DOHH2 (cell line): ENCODE measurements around the gene ASL.

Experiments used
- H3F3A ChIP-seq: fragments of 200-600 bp; sonication (generic), shearing (Covaris generic); 2 replicates; pipeline ENCODE4 v1.6.0; 2016; ENCODE audit warnings: antibody characterized with exemption, mild to moderate bottlenecking; ENCODE audit not compliant: control insufficient read depth, insufficient read depth
- H3K27ac ChIP-seq: fragments of 200-600 bp; sonication (generic); 2 replicates; pipeline ENCODE4 v1.5.1; 2014; ENCODE audit warnings: low read depth, mild to moderate bottlenecking, low read length, moderate library complexity
- H3K27me3 ChIP-seq: fragments of 200-600 bp; sonication (generic); 2 replicates; pipeline ENCODE4 v1.6.1; 2014; ENCODE audit warnings: mild to moderate bottlenecking, low read length, mixed read lengths; ENCODE audit not compliant: control insufficient read depth
- H3K36me3 ChIP-seq: fragments of 200-600 bp; sonication (generic); 2 replicates; pipeline ENCODE4 v1.6.1; 2014; ENCODE audit warnings: mild to moderate bottlenecking, low read length, moderate library complexity, mixed read lengths; ENCODE audit not compliant: control insufficient read depth
- H3K4me1 ChIP-seq: fragments of 200-600 bp; sonication (generic); 2 replicates; pipeline ENCODE4 v1.6.1; 2014; ENCODE audit warnings: mild to moderate bottlenecking, low read length, mixed read lengths; ENCODE audit not compliant: control insufficient read depth
- H3K4me2 ChIP-seq: fragments of 200-600 bp; sonication (generic); 2 replicates; pipeline ENCODE4 v1.6.0; 2014; ENCODE audit warnings: mild to moderate bottlenecking, low read length, moderate library complexity
- H3K4me3 ChIP-seq: fragments of 200-600 bp; sonication (generic); 2 replicates; pipeline ENCODE4 v1.5.1; 2014; ENCODE audit warnings: mild to moderate bottlenecking, low read length, mixed read lengths
- H3K79me2 ChIP-seq: fragments of 200-600 bp; sonication (generic); 2 replicates; pipeline ENCODE4 v1.6.1; 2014; ENCODE audit warnings: mild to moderate bottlenecking, low read length, mixed read lengths; ENCODE audit not compliant: control insufficient read depth
- H3K9me2 ChIP-seq: fragments of 200-600 bp; sonication (generic); replicated peaks from 2 replicates; pipeline ENCODE4 v1.6.1; 2014; ENCODE audit warnings: mild to moderate bottlenecking, low read length, mixed read lengths; ENCODE audit not compliant: control insufficient read depth
- H3K9me3 ChIP-seq: fragments of 200-600 bp; sonication (generic); 2 replicates; pipeline ENCODE4 v1.6.1; 2014; ENCODE audit warnings: antibody characterized with exemption, low read length, mixed read lengths; ENCODE audit not compliant: control insufficient read depth, insufficient read depth
- H4K20me1 ChIP-seq: fragments of 200-600 bp; sonication (generic); 2 replicates; pipeline ENCODE4 v1.6.0; 2014; ENCODE audit warnings: low read depth, mild to moderate bottlenecking, antibody characterized with exemption, low read length, moderate library complexity; ENCODE audit not compliant: control insufficient read depth, insufficient read depth
- CTCF ChIP-seq: fragments of 200-600 bp; sonication (generic); IDR thresholded peaks from one replicate; pipeline ENCODE4 v1.5.1; 2014; ENCODE audit warnings: antibody characterized with exemption, mild to moderate bottlenecking, low read depth, low read length; ENCODE audit not compliant: poor library complexity, severe bottlenecking
- EZH2phosphoT487 ChIP-seq: fragments of 200-600 bp; sonication (generic); IDR thresholded peaks from 2 replicates; pipeline ENCODE4 v1.6.1; 2017; ENCODE audit warnings: borderline replicate concordance, mild to moderate bottlenecking, antibody characterized with exemption, low read length, moderate library complexity, mixed read lengths

The ASL gene

GRCh38 chr7:66036382-66036781, 39.2 kb upstream of the ASL start:
- Histone ChIP-seq H3K4me3 (no peak overlapping the region), H3K9me3 (no peaks in the 10 kb centered on the region), H3K9me2 (no peaks in the 10 kb centered on the region), H3K4me1 (no peaks in the 10 kb centered on the region), H3K27ac (no peak overlapping the region), H3K27me3 (peaks cover 7% of the 10 kb centered on the region; the same call in 1 of the 2 replicates), H3F3A (no peaks in the 10 kb centered on the region), H3K79me2 (no peaks in the 10 kb centered on the region), H3K36me3 (no peaks in the 10 kb centered on the region), H3K4me2 (no peak overlapping the region), H4K20me1 (no peaks in the 10 kb centered on the region)
- no peak for TF ChIP-seq CTCF
- TF ChIP-seq EZH2phosphoT487 = no peak

GRCh38 chr7:66036788-66037187, 38.8 kb upstream of the ASL start:
- no peaks in the 10 kb centered on the region for H3K4me1 ChIP-seq
- no peaks in the 10 kb centered on the region for H3K79me2 ChIP-seq
- no peaks in the 10 kb centered on the region for H3K36me3 ChIP-seq
- no peaks in the 10 kb centered on the region for H4K20me1 ChIP-seq
- H3K4me2 ChIP-seq = no peak overlapping the region
- H3K4me3 ChIP-seq = no peak overlapping the region
- no peaks in the 10 kb centered on the region for H3F3A ChIP-seq
- no peaks in the 10 kb centered on the region for H3K9me3 ChIP-seq
- H3K9me2 ChIP-seq = no peaks in the 10 kb centered on the region
- no peak overlapping the region for H3K27ac ChIP-seq
- TF ChIP-seq CTCF (no peak), EZH2phosphoT487 (no peak)
- peaks cover 9% of the 10 kb centered on the region; the same call in 1 of the 2 replicates for H3K27me3 ChIP-seq

- H3K9me3 ChIP-seq = no peaks in the 10 kb centered on the region
- H3K36me3 ChIP-seq = no peaks in the 10 kb centered on the region
- H3K79me2 ChIP-seq = no peaks in the 10 kb centered on the region
- H3K27me3 ChIP-seq = peaks cover 13% of the 10 kb centered on the region; the same call in 1 of the 2 replicates
- H3F3A ChIP-seq = no peaks in the 10 kb centered on the region
- no peak overlapping the region for H3K4me2 ChIP-seq
- no peaks in the 10 kb centered on the region for H3K4me1 ChIP-seq
- TF ChIP-seq CTCF (no peak), EZH2phosphoT487 (no peak)
- H3K9me2 ChIP-seq = no peaks in the 10 kb centered on the region
- H4K20me1 ChIP-seq = no peaks in the 10 kb centered on the region
- no peak overlapping the region for H3K27ac ChIP-seq
- H3K4me3 ChIP-seq = no peak overlapping the region
These were observed 36.4 kb upstream of the ASL start for GRCh38 chr7:66039094-66039670.
